Globus pallidus (tissue), 1 donor: ENCODE measurements around the gene LTN1.

Experiments used
- DNase-seq: peaks from one replicate; pipeline ENCODE4 v3.0.0-alpha.2; 2015; ENCODE audit warnings: low spot score

Gene LTN1

DNA sequence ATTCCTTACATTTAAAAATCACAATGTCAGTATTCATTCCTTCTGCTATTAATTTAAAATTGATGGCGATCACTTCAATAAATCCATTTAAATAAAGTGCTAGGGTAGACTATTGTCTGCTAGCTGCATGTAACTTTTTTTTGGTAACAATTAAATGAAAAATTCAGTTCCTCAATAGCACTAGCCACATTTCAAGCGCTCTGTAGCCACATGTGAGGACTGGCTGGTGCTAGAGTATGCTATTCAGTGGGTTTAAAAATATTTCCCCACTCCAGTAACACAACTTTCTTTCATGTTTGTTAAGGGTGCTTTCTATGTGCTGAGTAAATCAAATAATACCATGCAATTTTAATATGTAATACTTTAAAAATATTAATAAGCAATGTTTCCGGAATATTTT lies 108.2 kb downstream of the LTN1 start:
- DNase-seq: no peak

DNA sequence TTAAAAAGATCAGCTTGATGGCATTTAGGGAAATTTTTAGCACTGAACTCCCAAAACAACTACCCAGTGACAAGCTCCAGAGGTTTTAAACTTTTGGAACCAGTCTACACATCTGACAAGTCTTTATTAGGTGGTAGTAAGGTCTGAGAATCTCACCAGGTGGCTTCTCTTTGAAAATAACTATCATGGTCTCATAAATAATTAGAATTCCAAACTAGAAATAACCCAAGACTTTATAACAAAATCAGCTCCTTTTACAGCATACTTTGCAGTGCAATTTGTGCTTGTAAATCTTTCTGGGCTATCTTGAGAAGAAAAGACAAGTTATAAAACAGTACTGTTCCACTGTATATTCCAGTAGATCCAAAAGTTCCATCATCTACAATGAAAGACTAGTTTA lies 108.7 kb downstream of the LTN1 start:
- DNase-seq: no peak

DNA sequence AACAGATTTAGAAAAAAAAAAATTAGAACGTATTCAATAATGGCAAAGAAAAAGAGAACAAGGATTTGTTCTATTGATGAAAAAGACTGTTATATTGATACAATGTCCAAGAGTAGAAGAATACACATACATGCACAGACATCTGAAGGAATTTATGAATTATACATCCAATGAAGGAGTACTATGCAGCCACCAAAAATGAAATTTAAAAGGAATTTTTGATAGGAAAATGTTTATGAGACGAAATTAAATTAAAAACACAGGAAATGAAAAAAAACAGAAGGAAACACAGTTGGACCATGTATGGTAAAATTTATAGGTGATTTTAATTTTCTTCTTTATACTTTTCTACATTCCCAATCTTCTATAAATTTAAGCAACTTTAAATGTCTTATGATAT lies 110.3 kb downstream of the LTN1 start:
- DNase-seq: no peak
